Small intestine (tissue), 7 donors: ENCODE results near the gene EPN3. TPM values are rescaled to one million over a fixed set of nuclear protein-coding genes. Genes with fewer than 3 reads are reported as not detected.

Source experiments
- DNase-seq, 2 donors: peaks; one replicate each; pipeline versions ENCODE4 v3.0.0 to v3.0.0-alpha.2; 2013
- FAIRE-seq: peaks from 2 replicates; lab custom pipeline; 2012; peaks lifted over from hg19 to GRCh38; lab: Jason Lieb, UNC
- H3K27ac ChIP-seq, 3 donors: one replicate each; pipeline ENCODE4 v1.5.1; 2013; ENCODE audit warnings: low read length in 2 of 3, mild to moderate bottlenecking in 2 of 3, control low read depth in 1 of 3, inconsistent platforms in 1 of 3, low read depth in 1 of 3, moderate library complexity in 1 of 3
- H3K27me3 ChIP-seq, 3 donors: one replicate each; pipeline ENCODE4 v1.6.1; 2013; ENCODE audit warnings: low read length in 3 of 3, inconsistent platforms in 1 of 3; ENCODE audit not compliant: control insufficient read depth in 3 of 3, insufficient read depth in 3 of 3
- H3K36me3 ChIP-seq, 3 donors: one replicate each; pipeline ENCODE4 v1.6.1; 2013; ENCODE audit warnings: low read length in 3 of 3, inconsistent platforms in 1 of 3, low read depth in 1 of 3, mild to moderate bottlenecking in 1 of 3, moderate library complexity in 1 of 3; ENCODE audit not compliant: control insufficient read depth in 3 of 3, insufficient read depth in 2 of 3
- H3K4me1 ChIP-seq, 3 donors: one replicate each; pipeline ENCODE4 v1.6.1; 2013; ENCODE audit warnings: low read length in 2 of 3, inconsistent platforms in 1 of 3, low read depth in 1 of 3, mild to moderate bottlenecking in 1 of 3, moderate library complexity in 1 of 3; ENCODE audit not compliant: control insufficient read depth in 3 of 3, insufficient read depth in 2 of 3
- H3K4me3 ChIP-seq, 3 donors: one replicate each; pipeline ENCODE4 v1.5.1; 2013; ENCODE audit warnings: low read length in 3 of 3, control low read depth in 1 of 3, inconsistent platforms in 1 of 3, low read depth in 1 of 3, mild to moderate bottlenecking in 1 of 3, moderate library complexity in 1 of 3
- H3K9me3 ChIP-seq, 2 donors: one replicate each; pipeline ENCODE4 v1.6.1; 2013; ENCODE audit warnings: low read depth in 1 of 2, low read length in 1 of 2; ENCODE audit not compliant: control insufficient read depth in 2 of 2, insufficient read depth in 1 of 2
- WGBS, 3 donors: extraction: QIAGEN DNeasy Blood & Tissue Kit; methylation state at CpG; one replicate each; pipeline ENCODE4 v1.1.7; 2013; 5-methylcytosine and 5-hydroxymethylcytosine counted together
- polyA plus RNA-seq, 4 donors: library from polyadenylated mRNA; stranded (reverse) in 3 of 4; unstranded in 1 of 4; fragments of 200-250 nt in 3 of 4; fragments of 120-200 nt in 1 of 4; gene quantifications; one replicate each; pipeline versions ENCODE4 v1.2.1 to v1.2.3, GENCODE V29; 2013
- donor health status: healthy with polysubstance abuse.
- donor health status: control.
- donor health status: control.
- donor health status: Bipolar disorder and iron deficiency.
- donor health status: healthy.

EPN3 gene
- polyA plus RNA-seq, 4 donors = 5.4 to 28.1 (median 11.5) TPM

GRCh38 chr17:50560185-50560824 is 27.8 kb downstream of the EPN3 start, which contains the start of gene CACNA1G:
CACNA1G (plus strand) TSS chr17:50560715; CDS start chr17:50561460, 745 bp downstream.
- H3K27ac ChIP-seq = peak within 1 kb of the TSS in 1 of 3 donors; percentile 65
- 1 to 2% (median 1%) methylated on average over 27 to 56 of the region's 56 CpGs for WGBS, 3 donors
- no peak for FAIRE-seq

DNA sequence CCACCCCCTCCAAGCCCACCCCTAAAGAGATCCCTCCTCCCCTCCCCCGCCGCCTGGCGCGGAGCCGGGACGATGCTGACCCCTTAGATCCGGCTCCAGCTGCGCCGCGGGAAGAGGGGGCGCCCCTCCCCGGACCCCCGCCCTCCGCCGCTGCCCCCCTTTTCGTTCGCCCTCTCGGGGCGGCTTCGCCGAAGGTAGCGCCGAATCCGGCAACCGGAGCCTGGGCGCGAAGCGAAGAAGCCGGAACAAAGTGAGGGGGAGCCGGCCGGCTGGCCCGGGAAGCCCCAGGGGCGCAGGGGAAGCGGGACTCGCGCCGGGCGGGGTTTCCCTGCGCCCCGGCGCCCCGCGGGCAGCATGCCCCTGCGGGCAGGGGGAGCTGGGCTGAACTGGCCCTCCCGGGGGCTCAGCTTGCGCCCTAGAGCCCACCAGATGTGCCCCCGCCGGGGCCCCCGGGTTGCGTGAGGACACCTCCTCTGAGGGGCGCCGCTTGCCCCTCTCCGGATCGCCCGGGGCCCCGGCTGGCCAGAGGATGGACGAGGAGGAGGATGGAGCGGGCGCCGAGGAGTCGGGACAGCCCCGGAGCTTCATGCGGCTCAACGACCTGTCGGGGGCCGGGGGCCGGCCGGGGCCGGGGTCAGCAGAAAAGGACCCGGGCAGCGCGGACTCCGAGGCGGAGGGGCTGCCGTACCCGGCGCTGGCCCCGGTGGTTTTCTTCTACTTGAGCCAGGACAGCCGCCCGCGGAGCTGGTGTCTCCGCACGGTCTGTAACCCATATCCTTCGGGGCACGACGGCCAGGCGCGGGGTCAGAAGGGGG is 28.6 kb downstream of the EPN3 start:
- H3K4me1 ChIP-seq = peaks cover 0 to 26% (median 5%) of the 10 kb centered on the region in 3 donors
- H3K36me3 ChIP-seq = peaks cover 0 to 5% (median 0%) of the 10 kb centered on the region in 3 donors
- H3K27ac ChIP-seq = no peak overlapping the region
- H3K4me3 ChIP-seq = peak overlapping the region; percentile 33 to 49 (median 34)
- H3K9me3 ChIP-seq = no peaks in the 10 kb centered on the region
- 1 to 3% (median 2%) methylated on average over 49 to 88 of the region's 88 CpGs for WGBS, 3 donors
- DNase-seq (peak in 1 of 2 donors; percentile 27), FAIRE-seq (no peak)
- H3K27me3 ChIP-seq = peaks cover 0 to 81% (median 18%) of the 10 kb centered on the region in 3 donors

More at GRCh38 chr17:50560185-50560824, 27.8 kb downstream of the EPN3 start, which contains the start of gene CACNA1G:
- Histone ChIP-seq H3K27me3 (peaks cover 0 to 73% (median 18%) of the 10 kb centered on the region in 3 donors), H3K4me1 (peaks cover 0 to 23% (median 5%) of the 10 kb centered on the region in 3 donors), H3K36me3 (peaks cover 0 to 14% (median 0%) of the 10 kb centered on the region in 3 donors), H3K4me3 (peak within 1 kb of the TSS; percentile 33 to 55 (median 49)), H3K9me3 (no peaks in the 10 kb centered on the region)
- DNase-seq = peak; percentile 76 to 91

DNA sequence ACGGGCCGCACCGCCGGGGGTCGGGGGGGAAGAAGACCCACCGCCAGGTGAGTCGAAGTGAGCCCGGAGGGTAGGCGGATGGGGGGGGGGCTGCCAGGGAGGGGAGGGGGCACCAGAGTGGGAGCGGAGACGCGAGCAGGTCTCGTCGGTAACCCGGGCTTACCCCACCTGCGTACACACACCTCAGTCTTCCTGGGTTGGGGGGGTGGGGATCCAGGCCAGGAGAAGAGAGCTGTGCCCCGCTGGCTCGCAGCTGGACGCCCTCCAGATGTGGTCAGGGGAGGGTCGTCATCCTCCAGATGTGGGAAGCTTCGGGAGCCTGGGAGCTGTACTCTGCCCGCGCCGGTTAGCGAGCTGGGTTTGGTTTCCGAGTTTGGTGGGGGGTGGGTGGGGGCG is 29.2 kb downstream of the EPN3 start:
- H3K9me3 ChIP-seq = no peaks in the 10 kb centered on the region
- DNase-seq (peak in 1 of 2 donors; percentile 17), FAIRE-seq (no peak)
- 1 to 2% (median 2%) methylated on average over 17 to 27 of the region's 27 CpGs for WGBS, 3 donors
- H3K27ac ChIP-seq = no peak overlapping the region
- peaks cover 0 to under 1% (median 0%) of the 10 kb centered on the region in 3 donors for H3K36me3 ChIP-seq
- peaks cover 0 to 87% (median 21%) of the 10 kb centered on the region in 3 donors for H3K27me3 ChIP-seq
- peaks cover 0 to 26% (median 5%) of the 10 kb centered on the region in 3 donors for H3K4me1 ChIP-seq
- H3K4me3 ChIP-seq = peak overlapping the region in 2 of 3 donors; percentile 34 to 49

- 16 to 21% (median 19%) methylated on average over 22 of the region's 22 CpGs for WGBS, 3 donors
- no peaks in the 10 kb centered on the region for H3K36me3 ChIP-seq
- no peak overlapping the region for H3K27ac ChIP-seq
- no peaks in the 10 kb centered on the region for H3K9me3 ChIP-seq
- peaks cover 0 to 26% (median 5%) of the 10 kb centered on the region in 3 donors for H3K4me1 ChIP-seq
- no peak for FAIRE-seq
- DNase-seq = peak in 1 of 2 donors; percentile 27
- H3K4me3 ChIP-seq = peak overlapping the region in 1 of 3 donors; percentile 20
- peaks cover 0 to 92% (median 21%) of the 10 kb centered on the region in 3 donors for H3K27me3 ChIP-seq
These were observed 29.9 kb downstream of the EPN3 start for GRCh38 chr17:50562242-50563091.

GRCh38 chr17:50563092-50563511 is 30.6 kb downstream of the EPN3 start:
- 55 to 61% (median 58%) methylated on average over 4 of the region's 4 CpGs for WGBS, 3 donors
- Histone ChIP-seq H3K27me3 (peaks cover 0 to 88% (median 21%) of the 10 kb centered on the region in 3 donors), H3K4me3 (no peak overlapping the region), H3K27ac (no peak overlapping the region), H3K4me1 (peaks cover 0 to 26% (median 5%) of the 10 kb centered on the region in 3 donors), H3K36me3 (no peaks in the 10 kb centered on the region), H3K9me3 (no peaks in the 10 kb centered on the region)
- DNase-seq = no peak
- no peak for FAIRE-seq

DNA sequence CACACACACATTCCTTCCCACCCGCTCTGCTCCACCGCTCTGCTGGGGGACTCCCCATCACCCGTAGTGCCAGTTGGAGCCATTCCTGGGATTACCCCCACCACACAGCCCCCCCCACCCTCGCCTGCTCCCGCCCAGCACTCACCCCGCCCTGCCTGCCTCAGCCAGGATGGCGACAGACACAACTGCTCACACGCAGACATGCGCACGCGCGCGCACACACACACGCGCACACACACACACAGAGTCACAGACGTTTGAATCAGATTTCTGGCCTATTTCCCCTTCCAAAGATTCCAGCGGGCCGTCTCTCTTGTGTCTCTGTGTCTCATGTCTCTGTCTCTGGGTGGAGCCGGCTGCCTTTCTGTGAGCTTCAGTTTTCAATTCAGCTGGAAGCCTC is 32.4 kb downstream of the EPN3 start:
- H3K27me3 ChIP-seq = peaks cover 0 to 76% (median 17%) of the 10 kb centered on the region in 3 donors
- H3K9me3 ChIP-seq = no peaks in the 10 kb centered on the region
- peak overlapping the region in 1 of 3 donors; percentile 65 for H3K27ac ChIP-seq
- FAIRE-seq (no peak), DNase-seq (peak in 1 of 2 donors; percentile 36)
- H3K36me3 ChIP-seq = no peaks in the 10 kb centered on the region
- WGBS, 3 donors = 21 to 24% (median 22%) methylated on average over 19 of the region's 19 CpGs
- H3K4me1 ChIP-seq = peaks cover 0 to 14% (median 4%) of the 10 kb centered on the region in 3 donors
- H3K4me3 ChIP-seq = no peak overlapping the region

- H3K27me3 ChIP-seq = peaks cover 0 to 71% (median 17%) of the 10 kb centered on the region in 3 donors
- FAIRE-seq = no peak
- WGBS, 3 donors = 25 to 38% (median 36%) methylated on average over 10 of the region's 10 CpGs
- H3K4me1 ChIP-seq = peaks cover 0 to 10% (median 0%) of the 10 kb centered on the region in 3 donors
- no peak overlapping the region for H3K4me3 ChIP-seq
- DNase-seq = peak in 1 of 2 donors; percentile 17
- H3K27ac ChIP-seq = peak overlapping the region in 1 of 3 donors; percentile 28
- H3K36me3 ChIP-seq = no peaks in the 10 kb centered on the region
- H3K9me3 ChIP-seq = no peaks in the 10 kb centered on the region
These were observed 33.1 kb downstream of the EPN3 start for GRCh38 chr17:50565402-50566350.
